Transverse colon (tissue), 4 donors: ENCODE results near the gene LTBP2. TPM values are rescaled to one million over a fixed set of nuclear protein-coding genes. Genes with fewer than 3 reads are reported as not detected.
A peak's percentile ranks its signal among the peaks of the same experiment; 100 is the strongest.

Experiments
- DNase-seq: peaks from one replicate; pipeline ENCODE4 v3.0.0-alpha.2; 2019
- H3K27ac ChIP-seq, 4 donors: fragments of 200-600 bp; sonication (generic); 2 replicates each; pipeline ENCODE4 v1.5.1; 2016 to 2018; ENCODE audit warnings: inconsistent platforms in 4 of 4
- H3K27me3 ChIP-seq: fragments of 200-600 bp; sonication (generic); 2 replicates; pipeline ENCODE4 v1.5.1; 2017; ENCODE audit warnings: inconsistent platforms
- H3K36me3 ChIP-seq, 4 donors: fragments of 200-600 bp; sonication (generic); 2 replicates each; pipeline ENCODE4 v1.5.1; 2017 to 2019; ENCODE audit warnings: inconsistent platforms in 4 of 4
- H3K4me1 ChIP-seq, 4 donors: fragments of 200-600 bp; sonication (generic); 2 replicates each; pipeline ENCODE4 v1.5.1; 2017 to 2020; ENCODE audit warnings: inconsistent platforms in 4 of 4
- H3K4me3 ChIP-seq, 4 donors: fragments of 200-600 bp; sonication (generic); 1 replicate in 1 of 4; 2 replicates in 3 of 4; pipeline versions ENCODE4 v1.5.1 to v1.6.1; 2017 to 2019; ENCODE audit warnings: inconsistent platforms in 4 of 4
- H3K9me3 ChIP-seq, 2 donors: fragments of 200-600 bp; sonication (generic); 2 replicates each; pipeline ENCODE4 v1.5.1; 2017 to 2019; ENCODE audit warnings: inconsistent platforms in 2 of 2
- CTCF ChIP-seq, 5 experiments: fragments of 200-600 bp in 3 of 5; fragments of 450-650 bp in 2 of 5; sonication (generic) in 3 of 5; IDR thresholded peaks; 1 replicate in 2 of 5; 2 replicates in 3 of 5; pipeline ENCODE4 v1.5.1; 2016 to 2017; ENCODE audit warnings: antibody characterized with exemption in 5 of 5, inconsistent platforms in 3 of 5, mild to moderate bottlenecking in 2 of 5, moderate library complexity in 1 of 5
- EP300 ChIP-seq: sonication (generic); formaldehyde crosslinking; IDR thresholded peaks from one replicate; pipeline ENCODE4 v1.6.1; 2017; ENCODE audit warnings: antibody characterized with exemption, low read depth
- POLR2A ChIP-seq: fragments of 450-650 bp; IDR thresholded peaks from one replicate; pipeline ENCODE4 v1.6.1; 2016; ENCODE audit warnings: antibody characterized with exemption, mild to moderate bottlenecking, moderate library complexity
- POLR2AphosphoS5 ChIP-seq, 3 donors: sonication (generic); formaldehyde crosslinking; IDR thresholded peaks; one replicate each; pipeline ENCODE4 v1.6.1; 2016; ENCODE audit warnings: antibody characterized with exemption in 3 of 3
- WGBS, 2 donors: methylation state at CpG; one replicate each; pipeline ENCODE4 v1.1.5; 2018; ENCODE audit warnings: low coverage in 1 of 2; 5-methylcytosine and 5-hydroxymethylcytosine counted together
- in situ Hi-C, 4 donors: fragments of 200-750 bp; cut with MboI; loops; one replicate each; pipeline versions ENCODE4 v1.15.0 to v1.15.1; 2017; ENCODE audit warnings: low sequenced_read_pairs in 3 of 4, low pct_ligation_motif_present in 1 of 4, low pct_unique_long_range_greater_than_20kb in 1 of 4
- intact Hi-C: fragments of 100-400 bp; cut with DNase I; formaldehyde crosslinking; loops from one replicate; pipeline ENCODE4 v1.15.1; 2023; ENCODE audit warnings: low total_unique reads
- total RNA-seq, 4 donors: library from RNA; depleted of rRNA; stranded (reverse); fragments of >200 nt; gene quantifications; one replicate each; pipeline ENCODE4 v1.1.0, GENCODE V29; 2016

The LTBP2 gene
- total RNA-seq, 4 donors from 2014 or later: 9.7 to 15.3 (median 11.9) TPM

- Histone ChIP-seq H3K9me3 (no peaks in the 10 kb centered on the region), H3K27me3 (no peaks in the 10 kb centered on the region), H3K27ac (peak overlapping the region; percentile 27 to 64 (median 60)), H3K36me3 (no peaks in the 10 kb centered on the region), H3K4me1 (peaks cover 9 to 63% (median 25%) of the 10 kb centered on the region in 4 donors), H3K4me3 (no peak overlapping the region)
- intact Hi-C loops: no loop called here
- in situ Hi-C loops: no loop called here
- WGBS, 2 donors: 77% methylated on average over 14 of the region's 15 CpGs; no CpG with 5 or more reads in 1 of the 2 donors
- peak; percentile 36 for DNase-seq
- TF ChIP-seq POLR2A (no peak), POLR2AphosphoS5 (IDR thresholded peaks at IDR 0.05) (peak in 1 of 3 donors; percentile 10)
Measured at GRCh38 chr14:74595006-74595735, 16.9 kb downstream of the LTBP2 start.

DNA sequence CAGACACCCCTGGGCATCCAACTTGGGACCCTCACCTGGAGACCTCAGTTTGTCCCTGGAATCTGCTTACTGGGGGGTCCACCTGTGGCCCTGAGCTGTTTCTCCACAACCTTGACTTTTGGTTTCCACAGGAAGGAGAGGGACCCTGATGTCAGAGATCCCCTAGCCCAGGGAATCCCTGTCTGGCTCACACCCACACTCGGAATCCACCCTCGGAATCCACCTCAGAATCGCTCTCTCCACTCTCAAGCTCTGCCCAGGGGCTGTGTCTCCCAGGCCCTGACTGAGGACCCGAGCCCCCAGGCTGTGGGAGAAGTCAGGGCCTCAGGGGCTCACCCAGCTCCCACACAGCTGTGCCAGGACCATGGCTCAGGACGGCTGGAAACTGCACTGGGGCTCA is 17.4 kb downstream of the LTBP2 start:
- no peak for TF ChIP-seq POLR2AphosphoS5 (IDR thresholded peaks at IDR 0.05)
- no peak for TF ChIP-seq CTCF (IDR thresholded peaks at IDR 0.05)
- TF ChIP-seq POLR2A: no peak
- TF ChIP-seq EP300: no peak
- Histone ChIP-seq H3K4me3 (no peak overlapping the region), H3K27me3 (no peaks in the 10 kb centered on the region), H3K4me1 (peaks cover 9 to 58% (median 25%) of the 10 kb centered on the region in 4 donors), H3K27ac (peak overlapping the region; percentile 27 to 64 (median 60)), H3K9me3 (no peaks in the 10 kb centered on the region), H3K36me3 (no peaks in the 10 kb centered on the region)
- in situ Hi-C loops: no loop called here
- DNase-seq: no peak
- intact Hi-C loops: no loop called here
- WGBS, 2 donors: 72 to 100% methylated on average over 3 to 5 of the region's 5 CpGs

GRCh38 chr14:74594029-74594428 is 18.0 kb downstream of the LTBP2 start:
- TF ChIP-seq CTCF (IDR thresholded peaks at IDR 0.05): no peak
- no peak for TF ChIP-seq POLR2A
- no peak for TF ChIP-seq POLR2AphosphoS5 (IDR thresholded peaks at IDR 0.05)
- TF ChIP-seq EP300: no peak
- H3K27me3 ChIP-seq: no peaks in the 10 kb centered on the region
- in situ Hi-C loops (no loop called here), intact Hi-C loops (no loop called here)
- H3K9me3 ChIP-seq: no peaks in the 10 kb centered on the region
- peak overlapping the region; percentile 27 to 64 (median 60) for H3K27ac ChIP-seq
- H3K36me3 ChIP-seq: no peaks in the 10 kb centered on the region
- 60 to 67% methylated on average over 3 to 7 of the region's 7 CpGs for WGBS, 2 donors
- peaks cover 3 to 52% (median 20%) of the 10 kb centered on the region in 4 donors for H3K4me1 ChIP-seq
- no peak overlapping the region for H3K4me3 ChIP-seq
- no peak for DNase-seq

DNA sequence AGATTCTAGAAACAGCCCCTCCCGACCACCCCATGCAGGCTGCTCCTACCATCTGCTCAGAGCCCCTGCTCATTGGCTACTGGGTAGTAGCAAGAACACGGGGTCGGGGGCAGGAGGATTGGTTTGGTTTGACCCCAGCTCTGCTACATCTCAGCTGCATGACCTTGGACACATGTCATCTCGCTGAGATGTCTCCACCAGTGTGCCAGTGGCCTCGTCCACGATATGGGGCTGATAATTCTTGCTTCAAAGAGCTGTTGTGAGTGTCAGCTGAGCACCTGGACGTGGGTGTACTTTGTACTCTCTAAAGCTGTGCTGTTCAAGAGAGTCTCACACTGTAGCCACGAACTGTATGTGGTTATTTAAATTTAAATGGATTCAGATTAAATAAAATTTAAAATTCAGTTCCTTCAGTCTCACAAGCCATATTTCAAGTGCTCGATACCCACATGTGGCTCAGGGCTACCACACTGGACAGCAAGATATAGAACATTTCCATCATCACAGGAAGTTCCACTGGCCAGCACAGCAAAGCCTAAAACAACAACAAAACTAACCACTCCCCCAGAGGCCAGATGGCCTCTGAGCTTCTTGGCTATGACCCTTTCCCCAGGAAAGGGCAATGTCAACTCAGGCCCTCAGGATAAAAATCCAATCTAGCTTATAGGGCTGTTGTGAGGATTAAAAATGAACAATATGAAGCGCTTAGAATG is 18.6 kb downstream of the LTBP2 start:
- in situ Hi-C loops: no loop called here
- TF ChIP-seq POLR2AphosphoS5 (IDR thresholded peaks at IDR 0.05) (no peak), CTCF (IDR thresholded peaks at IDR 0.05) (no peak), POLR2A (no peak), EP300 (no peak)
- Histone ChIP-seq H3K4me3 (no peak overlapping the region), H3K27ac (peak overlapping the region; percentile 27 to 64 (median 60)), H3K36me3 (no peaks in the 10 kb centered on the region), H3K9me3 (no peaks in the 10 kb centered on the region), H3K27me3 (no peaks in the 10 kb centered on the region), H3K4me1 (peaks cover 3 to 46% (median 19%) of the 10 kb centered on the region in 4 donors)
- WGBS, 2 donors: 40 to 51% methylated on average over 1 to 9 of the region's 10 CpGs
- intact Hi-C loops: no loop called here
- no peak for DNase-seq
